NCI-H146 treated with DMSO at 0.1 percent for 48 hours (cell line): ENCODE data around the gene SLC35A3.
A peak's percentile ranks its signal among the peaks of the same experiment; 100 is the strongest.
"Not testable (repeated sequence)": the region's sequence is repeated elsewhere in the genome, so short reads cannot be mapped to it uniquely, and the experiment has no call there.

Source experiments
- DNase-seq: peaks from one replicate; lab custom pipeline; 2025; ENCODE audit not compliant: unreplicated experiment; lab: John Stamatoyannopoulos, UW

Gene SLC35A3

GRCh38 chr1:100034470-100034869 lies 64.7 kb downstream of the SLC35A3 start:
- DNase-seq, result no peak

DNA sequence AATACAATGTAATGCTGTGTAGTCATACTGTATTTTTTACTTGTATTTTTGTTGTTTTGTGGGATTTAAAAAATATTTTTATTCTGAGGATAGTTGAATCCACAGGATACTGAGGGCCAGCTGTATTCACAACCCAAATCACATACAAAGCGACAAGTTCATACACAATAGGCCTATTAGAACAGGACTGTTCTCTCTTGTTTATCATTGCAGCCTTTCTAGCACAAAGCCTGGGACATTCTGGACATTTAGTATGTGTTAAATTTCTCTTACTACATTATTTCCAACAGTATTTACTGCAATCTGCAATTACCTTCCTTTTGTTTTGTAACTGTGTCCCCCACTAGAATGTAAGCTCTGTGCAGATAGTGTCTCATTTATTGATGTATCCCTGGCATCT lies 65.4 kb downstream of the SLC35A3 start:
- no peak for DNase-seq

DNA sequence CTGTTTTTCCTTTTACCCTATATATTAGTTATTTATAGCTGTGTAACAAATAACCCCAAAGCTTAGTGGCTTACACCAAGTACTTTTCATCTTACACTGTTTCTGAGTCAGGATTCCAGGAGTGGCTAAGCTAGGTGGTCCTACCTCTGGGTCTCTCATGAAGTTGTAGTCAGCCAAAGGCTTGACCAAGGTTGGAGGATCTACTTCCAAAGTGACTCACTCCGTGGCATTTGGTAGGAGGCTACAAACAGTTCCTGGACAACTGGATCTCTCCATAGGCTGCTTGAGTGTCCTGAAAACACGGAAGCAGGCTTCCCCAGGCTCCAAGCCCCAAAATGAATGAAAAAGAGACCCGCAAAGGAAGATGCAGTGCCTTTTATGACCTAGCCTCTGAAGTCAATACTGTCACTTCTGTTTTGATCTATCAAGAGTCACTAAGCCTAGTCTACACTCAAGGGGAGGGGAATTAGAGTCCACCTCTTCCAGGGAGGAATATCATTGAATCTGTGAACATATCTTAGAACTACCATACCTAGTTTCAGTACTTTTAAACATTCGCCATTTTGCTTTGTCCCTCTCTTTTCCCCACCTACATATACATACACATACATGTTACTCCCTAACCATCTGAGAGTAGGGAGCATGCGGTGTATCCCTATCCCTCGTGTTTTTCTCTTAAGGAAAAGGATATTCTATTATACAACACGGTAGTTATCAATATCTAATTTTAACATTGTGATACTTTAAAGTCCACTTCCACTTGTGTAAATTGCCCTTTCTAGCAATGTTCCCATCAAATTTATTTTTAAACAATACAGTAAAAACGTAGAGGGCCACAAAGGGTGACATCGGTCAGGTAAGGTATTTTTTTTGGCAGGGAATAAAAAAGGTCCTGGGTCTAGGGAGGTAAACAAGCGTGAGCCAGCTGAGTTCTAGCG lies 67.2 kb downstream of the SLC35A3 start:
- peak; percentile 39 for DNase-seq

DNA sequence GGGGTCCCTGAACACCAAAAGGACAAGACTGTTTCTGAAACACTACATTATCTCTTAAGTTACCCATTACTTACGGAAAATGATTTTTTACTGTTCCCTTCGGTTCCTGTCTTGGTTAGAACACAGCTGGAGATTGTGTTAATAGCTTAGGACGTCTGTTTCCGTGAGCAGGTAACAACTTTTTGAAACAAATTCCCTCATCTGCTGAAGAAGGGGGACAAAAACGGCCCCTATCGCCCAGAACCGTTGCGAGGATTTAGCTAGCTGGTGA lies 67.8 kb downstream of the SLC35A3 start:
- DNase-seq, result peak; percentile 46

GRCh38 chr1:100037927-100038659 lies 68.3 kb downstream of the SLC35A3 start:
- DNase-seq, result peak; percentile 46

- peak; percentile 41 for DNase-seq
These were observed 69.0 kb downstream of the SLC35A3 start for GRCh38 chr1:100038660-100039287.

DNA sequence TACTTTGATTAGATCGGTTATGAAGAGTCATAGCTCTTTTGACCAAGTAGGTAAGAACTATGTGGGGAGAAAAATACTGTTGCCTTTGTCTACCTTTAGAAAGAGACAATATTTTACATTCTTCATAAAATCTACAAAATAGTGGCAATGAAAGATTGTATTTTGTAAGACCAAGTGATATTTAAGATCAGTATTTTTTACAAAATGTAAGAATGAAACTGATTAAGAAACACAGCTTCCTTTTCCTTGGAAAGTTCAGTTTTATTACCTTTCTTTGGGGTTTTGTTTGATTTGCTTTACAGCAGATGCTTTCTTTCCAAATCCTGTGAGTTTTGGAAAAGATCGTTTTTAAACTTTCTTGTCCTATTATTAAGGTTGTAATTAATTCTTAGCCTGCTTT lies 69.8 kb downstream of the SLC35A3 start:
- no peak for DNase-seq

DNA sequence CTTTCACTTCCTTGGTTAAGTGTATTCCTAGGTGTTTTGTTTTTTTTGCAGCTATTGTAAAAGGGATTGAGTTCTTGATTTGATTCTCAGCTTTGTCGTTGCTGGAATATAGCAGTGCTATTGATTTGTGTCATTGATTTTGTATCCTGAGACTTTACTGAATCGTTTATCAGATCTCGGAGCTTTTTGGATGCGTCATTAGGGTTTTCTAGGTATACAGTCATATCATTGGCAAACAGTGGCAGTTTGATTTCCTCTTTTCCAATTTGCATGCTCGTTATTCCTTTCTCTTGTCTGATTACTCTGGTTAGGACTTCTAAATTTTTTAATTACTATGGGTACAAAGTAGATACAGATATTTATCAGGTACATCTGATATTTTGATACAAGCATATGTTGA lies 75.4 kb downstream of the SLC35A3 start:
- no peak for DNase-seq

- DNase-seq, result not testable (repeated sequence)
These were observed 77.5 kb downstream of the SLC35A3 start for GRCh38 chr1:100047235-100047708.

- no peak for DNase-seq
These were observed 80.3 kb downstream of the SLC35A3 start for GRCh38 chr1:100050139-100050538.

- no peak for DNase-seq
These were observed 81.6 kb downstream of the SLC35A3 start for GRCh38 chr1:100051401-100051800.

DNA sequence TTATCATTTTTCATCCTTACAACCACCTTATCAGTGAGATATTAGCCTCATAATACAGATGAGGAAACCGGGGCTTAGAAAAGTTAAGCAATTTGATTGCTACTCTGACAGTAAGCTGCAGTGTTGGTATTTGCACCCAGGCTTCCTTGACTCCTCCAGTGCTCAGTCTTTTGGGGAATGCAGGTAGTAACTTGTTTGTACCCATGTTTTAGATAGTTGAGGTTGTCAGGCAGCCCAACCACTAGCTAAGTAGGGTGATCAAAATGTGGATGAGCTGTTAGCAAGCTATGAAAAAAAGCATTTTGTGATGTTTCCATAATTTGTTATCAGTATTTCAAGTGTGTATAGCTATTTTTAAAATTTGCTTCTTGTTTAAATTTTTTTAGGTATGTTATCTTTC lies 82.1 kb downstream of the SLC35A3 start:
- DNase-seq, result no peak

DNA sequence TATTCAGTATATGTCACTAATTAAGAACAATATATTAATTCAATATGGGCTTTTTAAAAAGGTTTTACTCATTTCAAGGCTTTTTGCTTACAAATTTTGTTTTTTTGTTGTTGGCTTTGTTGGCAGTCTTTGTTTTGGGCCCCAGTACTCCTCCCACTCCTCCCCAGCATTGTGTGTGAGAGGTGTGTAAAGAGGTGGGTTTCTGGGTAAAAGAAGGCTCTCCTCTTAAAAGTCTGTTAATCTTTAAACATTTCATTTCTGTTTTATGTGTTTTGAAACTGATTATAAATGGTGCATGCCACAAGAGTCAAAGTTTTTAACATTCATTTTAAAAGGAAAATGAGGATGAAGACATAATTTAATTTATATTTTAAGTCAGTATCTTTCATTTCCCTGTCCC lies 83.3 kb downstream of the SLC35A3 start:
- no peak for DNase-seq

DNA sequence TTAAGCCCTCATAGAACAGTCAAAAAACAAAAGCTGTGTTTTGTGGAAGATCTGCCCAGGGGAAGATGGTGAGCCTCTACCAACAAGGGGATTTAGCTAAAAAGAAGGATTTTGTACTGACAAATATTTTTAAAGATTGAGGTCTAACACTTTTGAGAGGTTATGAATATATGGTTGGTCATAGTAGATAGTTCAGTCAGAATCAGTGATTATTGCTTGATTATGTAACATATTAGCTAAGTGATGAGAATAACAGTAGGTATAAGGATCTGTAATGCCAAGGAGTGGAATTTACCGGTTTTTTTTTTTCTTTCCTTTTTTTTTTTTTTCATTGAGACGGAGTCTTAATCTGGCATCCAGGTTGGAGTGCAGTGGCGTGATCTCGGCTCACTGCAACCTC lies 83.9 kb downstream of the SLC35A3 start:
- DNase-seq, result no peak

DNA sequence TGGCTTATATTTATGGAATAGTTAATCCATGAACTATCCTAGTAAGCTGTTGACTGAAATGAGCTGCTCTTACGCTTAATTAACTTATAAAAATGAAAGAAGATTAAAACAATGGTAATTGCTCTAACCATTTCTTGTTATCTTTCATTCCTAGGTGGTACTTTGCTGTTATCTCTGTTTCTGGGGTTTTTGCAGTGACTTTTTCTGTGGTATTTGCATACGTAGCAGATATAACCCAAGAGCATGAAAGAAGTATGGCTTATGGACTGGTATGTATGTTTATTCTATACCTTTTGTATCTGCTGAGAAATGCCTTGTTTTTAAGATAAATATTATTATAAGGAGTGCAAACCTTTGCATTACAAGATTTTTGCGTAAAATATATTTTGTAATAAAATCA lies 91.9 kb downstream of the SLC35A3 start:
- DNase-seq, result no peak

DNA sequence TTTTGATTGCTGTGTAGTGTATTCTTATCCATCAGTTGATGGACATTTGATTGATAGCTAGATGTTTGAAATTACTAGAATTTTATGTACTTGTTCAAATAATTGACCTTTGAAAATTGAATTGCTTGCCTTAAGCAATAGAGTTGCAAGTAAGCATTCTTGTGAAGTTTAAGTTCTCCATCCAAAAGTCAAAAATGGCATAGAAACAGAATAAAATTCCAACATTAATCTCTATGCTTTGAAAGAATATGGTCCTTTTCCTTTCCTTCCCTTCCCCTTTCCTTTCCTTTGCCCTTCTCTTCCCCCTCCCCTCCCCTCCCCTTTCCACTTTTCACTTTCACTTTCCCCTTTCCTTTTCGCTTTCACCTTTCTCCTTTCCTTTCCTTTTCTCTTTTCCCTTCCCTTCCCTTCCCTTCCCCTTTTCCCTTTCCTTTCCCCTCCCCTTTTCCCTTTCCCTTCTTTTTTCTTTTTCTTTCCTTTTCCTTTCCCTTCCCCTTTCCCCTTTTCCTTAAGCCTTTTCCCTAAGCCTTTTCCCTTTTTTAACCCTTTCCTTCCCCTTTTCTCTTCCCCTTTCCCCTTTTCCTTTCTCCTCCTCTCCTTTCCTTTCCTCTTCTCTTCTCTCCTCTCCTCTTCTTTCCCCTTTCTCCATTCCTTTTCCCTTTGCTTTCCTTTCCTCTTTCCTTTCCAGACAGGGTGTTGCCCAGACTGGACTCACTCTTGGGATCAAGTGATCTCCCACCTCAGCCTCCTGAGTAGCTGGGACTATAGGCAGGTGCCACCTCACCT lies 95.6 kb downstream of the SLC35A3 start:
- no peak for DNase-seq

DNA sequence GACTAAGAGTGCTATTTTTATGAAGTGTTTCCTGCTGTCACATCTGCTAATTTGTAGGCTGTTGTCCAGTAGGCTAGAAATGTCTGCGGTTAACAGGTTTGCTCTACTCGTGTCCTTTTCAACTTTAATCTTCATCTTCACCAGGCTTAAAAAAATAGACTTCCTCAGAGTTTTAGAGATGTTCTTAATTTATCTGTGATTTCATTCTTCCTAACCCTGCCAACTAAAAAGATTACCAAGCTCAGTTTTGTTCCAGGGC lies 96.1 kb downstream of the SLC35A3 start:
- no peak for DNase-seq

GRCh38 chr1:100070201-100070939 lies 100.6 kb downstream of the SLC35A3 start:
- DNase-seq, result no peak

GRCh38 chr1:100073531-100073930 lies 103.7 kb downstream of the SLC35A3 start:
- DNase-seq, result no peak

DNA sequence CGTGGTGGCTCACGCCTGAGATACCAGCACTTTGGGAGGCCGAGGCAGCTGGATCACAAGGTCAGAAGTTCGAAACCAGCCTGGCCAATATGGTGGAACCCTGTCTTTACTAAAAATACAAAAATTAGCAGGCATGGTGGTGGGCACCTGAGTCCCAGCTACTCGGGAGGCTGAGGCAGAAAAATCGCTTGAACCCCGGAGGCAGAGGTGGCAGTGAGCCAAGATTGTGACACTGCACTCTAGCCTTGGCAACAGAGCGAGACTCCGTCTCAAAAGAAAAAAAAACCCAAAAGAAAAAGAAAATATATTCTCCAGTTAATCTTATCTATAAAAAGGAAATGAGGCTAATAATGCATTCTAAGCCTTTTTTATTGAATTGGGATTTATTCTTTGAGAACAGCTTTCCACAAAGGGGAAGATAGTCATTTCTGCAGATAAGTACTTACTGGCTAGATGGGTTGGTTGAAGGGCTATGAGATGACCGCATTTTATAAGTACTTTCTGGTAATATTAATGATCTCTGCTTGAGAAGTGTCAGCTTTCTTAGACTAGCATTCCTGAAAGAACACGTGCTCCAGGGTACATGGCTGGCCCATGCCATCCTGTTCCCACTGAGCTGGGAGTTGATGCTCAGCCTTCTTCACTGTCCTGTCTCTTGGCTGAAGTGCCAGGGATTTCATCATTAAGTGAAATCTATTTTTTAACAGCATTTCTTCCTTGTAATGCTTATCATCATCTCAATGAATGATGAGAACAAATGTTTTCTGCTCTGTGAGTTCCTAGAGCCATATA lies 105.0 kb downstream of the SLC35A3 start:
- no peak for DNase-seq
